22Rv1 (cell line): ENCODE measurements around the gene ANKRD17.

Experiments
- ZFX ChIP-seq: fragments of 450-650 bp; IDR thresholded peaks from 2 replicates; pipeline ENCODE4 v1.6.1; 2017; ENCODE audit warnings: antibody characterized with exemption, borderline replicate concordance
- TF ChIP-seq, protein P1 (sequence below): fragments of 450-650 bp; IDR thresholded peaks from 2 replicates; pipeline ENCODE4 v1.5.1; 2017; ENCODE audit warnings: mild to moderate bottlenecking

DNA sequence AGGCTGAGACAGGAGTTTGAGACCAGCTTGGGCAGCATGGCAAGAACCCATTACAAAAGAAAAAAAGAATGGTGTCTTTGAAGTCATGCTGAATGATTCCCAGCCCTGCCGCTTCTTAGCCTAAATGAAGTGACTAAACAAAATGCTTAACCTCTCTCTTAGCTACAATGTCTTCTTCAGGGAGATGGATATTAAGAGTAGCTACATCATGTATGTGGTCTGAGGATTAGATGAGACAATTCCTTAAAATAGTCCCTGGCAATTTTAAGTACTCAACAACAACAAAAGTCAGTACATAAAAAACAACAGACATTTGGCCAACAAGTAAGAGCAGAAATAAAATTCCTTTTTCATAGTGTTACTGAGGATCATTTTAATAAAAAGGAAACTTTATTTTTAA is 124.8 kb downstream of the ANKRD17 start:
- TF ChIP-seq ZFX, result no peak
- TF ChIP-seq, protein P1, sequence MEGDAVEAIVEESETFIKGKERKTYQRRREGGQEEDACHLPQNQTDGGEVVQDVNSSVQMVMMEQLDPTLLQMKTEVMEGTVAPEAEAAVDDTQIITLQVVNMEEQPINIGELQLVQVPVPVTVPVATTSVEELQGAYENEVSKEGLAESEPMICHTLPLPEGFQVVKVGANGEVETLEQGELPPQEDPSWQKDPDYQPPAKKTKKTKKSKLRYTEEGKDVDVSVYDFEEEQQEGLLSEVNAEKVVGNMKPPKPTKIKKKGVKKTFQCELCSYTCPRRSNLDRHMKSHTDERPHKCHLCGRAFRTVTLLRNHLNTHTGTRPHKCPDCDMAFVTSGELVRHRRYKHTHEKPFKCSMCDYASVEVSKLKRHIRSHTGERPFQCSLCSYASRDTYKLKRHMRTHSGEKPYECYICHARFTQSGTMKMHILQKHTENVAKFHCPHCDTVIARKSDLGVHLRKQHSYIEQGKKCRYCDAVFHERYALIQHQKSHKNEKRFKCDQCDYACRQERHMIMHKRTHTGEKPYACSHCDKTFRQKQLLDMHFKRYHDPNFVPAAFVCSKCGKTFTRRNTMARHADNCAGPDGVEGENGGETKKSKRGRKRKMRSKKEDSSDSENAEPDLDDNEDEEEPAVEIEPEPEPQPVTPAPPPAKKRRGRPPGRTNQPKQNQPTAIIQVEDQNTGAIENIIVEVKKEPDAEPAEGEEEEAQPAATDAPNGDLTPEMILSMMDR, result no peak
